Omental fat pad (tissue), 4 donors: ENCODE measurements around the gene DLG2. TPM values are rescaled to one million over a fixed set of nuclear protein-coding genes. Genes with fewer than 3 reads are reported as not detected.
"Not testable (repeated sequence)": the region's sequence is repeated elsewhere in the genome, so short reads cannot be mapped to it uniquely, and the experiment has no call there.

Experiments
- ATAC-seq: fragments of 150-250 bp; one replicate; pipeline ENCODE4 v1.9.1; 2016; ENCODE audit warnings: mild to moderate bottlenecking, moderate library complexity; ENCODE audit not compliant: low FRiP score
- DNase-seq: peaks from one replicate; pipeline ENCODE4 v3.0.0-alpha.2; 2019; ENCODE audit warnings: low spot score
- total RNA-seq, 4 donors: library from RNA; depleted of rRNA; stranded (reverse); fragments of >200 nt; gene quantifications; one replicate each; pipeline ENCODE4 v1.1.0, GENCODE V29; 2016
- TF ChIP-seq, protein P1 (sequence below), 3 donors: fragments of 450-650 bp; IDR thresholded peaks; one replicate each; pipeline ENCODE4 v1.5.1; 2016 to 2017; ENCODE audit warnings: antibody characterized with exemption in 3 of 3, mild to moderate bottlenecking in 3 of 3, moderate library complexity in 2 of 3

The DLG2 gene
- total RNA-seq, 4 donors from 2014 or later = 4.8 to 13.2 (median 8.1) TPM

DNA sequence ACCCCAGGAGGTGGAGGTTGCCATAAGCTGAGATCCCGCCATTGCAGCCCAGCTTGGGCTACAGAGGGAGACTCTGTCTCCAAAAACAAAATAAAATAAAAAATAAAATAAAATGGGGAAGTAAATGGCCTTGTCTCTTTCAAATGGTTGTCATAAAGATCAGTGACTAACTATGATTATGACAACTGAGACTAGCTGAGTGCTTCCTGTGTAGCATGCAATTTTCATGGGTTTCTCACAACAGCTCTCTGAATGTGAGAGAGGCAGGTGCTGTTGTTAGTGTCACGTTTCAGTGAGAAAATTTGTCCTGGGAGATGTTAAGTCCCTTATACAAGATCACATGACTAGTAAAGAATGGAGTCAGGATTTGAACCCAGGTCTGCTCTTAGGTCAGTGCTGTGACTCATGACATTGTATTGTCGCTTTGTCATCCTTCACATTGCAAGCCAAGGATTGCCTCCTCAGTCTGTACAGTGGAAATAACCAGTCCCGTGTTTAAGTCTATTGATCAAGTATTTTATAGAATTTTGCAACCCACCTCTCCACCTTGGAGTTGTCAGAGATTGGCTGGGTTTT is 2177.7 kb downstream of the DLG2 start:
- ATAC-seq = no peak
- TF ChIP-seq, protein P1, sequence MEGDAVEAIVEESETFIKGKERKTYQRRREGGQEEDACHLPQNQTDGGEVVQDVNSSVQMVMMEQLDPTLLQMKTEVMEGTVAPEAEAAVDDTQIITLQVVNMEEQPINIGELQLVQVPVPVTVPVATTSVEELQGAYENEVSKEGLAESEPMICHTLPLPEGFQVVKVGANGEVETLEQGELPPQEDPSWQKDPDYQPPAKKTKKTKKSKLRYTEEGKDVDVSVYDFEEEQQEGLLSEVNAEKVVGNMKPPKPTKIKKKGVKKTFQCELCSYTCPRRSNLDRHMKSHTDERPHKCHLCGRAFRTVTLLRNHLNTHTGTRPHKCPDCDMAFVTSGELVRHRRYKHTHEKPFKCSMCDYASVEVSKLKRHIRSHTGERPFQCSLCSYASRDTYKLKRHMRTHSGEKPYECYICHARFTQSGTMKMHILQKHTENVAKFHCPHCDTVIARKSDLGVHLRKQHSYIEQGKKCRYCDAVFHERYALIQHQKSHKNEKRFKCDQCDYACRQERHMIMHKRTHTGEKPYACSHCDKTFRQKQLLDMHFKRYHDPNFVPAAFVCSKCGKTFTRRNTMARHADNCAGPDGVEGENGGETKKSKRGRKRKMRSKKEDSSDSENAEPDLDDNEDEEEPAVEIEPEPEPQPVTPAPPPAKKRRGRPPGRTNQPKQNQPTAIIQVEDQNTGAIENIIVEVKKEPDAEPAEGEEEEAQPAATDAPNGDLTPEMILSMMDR (IDR thresholded peaks at IDR 0.05) = no peak
- DNase-seq = no peak

DNA sequence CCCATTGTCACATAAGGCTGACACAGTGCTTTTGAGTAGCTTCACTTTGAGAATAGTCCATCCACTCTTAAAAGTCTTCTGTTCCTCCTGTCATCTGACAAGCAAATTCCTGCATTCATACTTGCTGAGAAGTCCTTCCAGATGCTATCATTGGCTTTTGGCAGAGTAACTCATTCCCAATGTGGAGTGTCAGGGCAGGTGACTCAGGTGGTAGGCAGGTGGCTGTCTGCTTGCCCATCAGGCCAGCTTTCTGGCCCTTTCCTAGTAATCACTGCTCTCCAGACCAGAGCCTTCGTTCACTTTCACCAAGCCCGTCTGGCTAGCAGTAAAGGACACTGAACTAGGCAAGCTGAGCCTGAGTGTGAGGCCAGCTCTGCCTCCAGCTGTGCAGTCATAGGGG is 2178.5 kb downstream of the DLG2 start:
- DNase-seq = no peak
- no peak for ATAC-seq
- TF ChIP-seq, protein P1 (IDR thresholded peaks at IDR 0.05) = no peak

DNA sequence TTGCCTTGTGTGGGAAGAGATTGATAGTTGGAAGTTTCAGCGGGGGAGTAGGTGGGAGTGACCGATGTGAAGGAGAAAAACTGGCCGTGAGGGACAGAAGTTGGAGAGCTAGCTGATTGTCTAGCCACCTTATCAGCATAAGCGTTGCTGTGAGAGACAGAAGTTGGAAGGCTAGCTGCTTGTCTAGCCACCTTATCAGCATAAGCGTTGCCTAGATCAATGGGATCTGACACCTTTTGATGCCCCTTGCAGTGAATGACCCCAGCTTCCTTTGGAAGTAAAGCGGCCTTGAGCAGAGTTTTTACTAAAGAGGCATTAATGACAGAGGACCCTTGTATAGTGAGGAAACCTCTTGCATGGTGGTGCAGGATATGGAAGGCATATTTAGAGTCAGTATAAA is 2183.3 kb downstream of the DLG2 start:
- not testable (repeated sequence) for ATAC-seq, DNase-seq

DNA sequence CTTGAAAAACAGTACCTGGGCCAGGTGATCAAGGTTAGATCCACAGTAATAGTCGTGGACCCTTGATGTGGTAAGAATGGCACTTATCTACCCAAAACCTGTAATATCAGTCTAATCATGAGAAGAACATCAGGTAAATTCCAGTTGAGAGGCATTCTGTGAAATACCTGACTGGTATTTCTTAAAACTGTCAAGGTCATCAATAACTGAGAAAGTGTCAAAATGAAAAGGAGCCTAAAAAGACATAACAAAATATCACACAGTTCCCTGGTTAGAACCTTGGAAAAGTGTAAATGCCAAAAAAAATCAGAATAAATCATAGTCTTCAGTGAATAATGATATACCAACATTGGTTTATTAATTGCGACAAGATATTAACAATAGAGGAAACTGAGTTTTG is 2185.5 kb downstream of the DLG2 start:
- TF ChIP-seq, protein P1 (IDR thresholded peaks at IDR 0.05) = no peak
- no peak for DNase-seq
- ATAC-seq = no peak

DNA sequence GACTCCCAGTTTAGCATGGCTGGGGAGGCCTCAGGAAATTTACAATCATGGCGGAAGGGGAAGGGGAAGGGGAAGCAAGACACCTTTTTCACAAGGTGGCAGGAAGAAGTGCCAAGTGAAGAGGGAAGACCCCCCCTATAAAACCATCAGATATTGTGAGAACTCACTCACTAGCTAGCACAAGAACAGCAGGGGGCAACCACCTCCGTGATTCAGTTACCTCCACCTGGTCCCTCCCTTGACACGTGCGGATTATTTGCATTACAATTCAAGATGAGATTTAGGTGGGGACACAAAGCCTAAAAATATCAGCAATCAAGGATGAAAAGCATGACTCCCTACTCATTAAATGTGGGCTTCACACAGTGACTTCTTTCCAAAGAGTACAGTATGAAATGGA is 2186.0 kb downstream of the DLG2 start:
- ATAC-seq (no peak), DNase-seq (no peak)
- TF ChIP-seq, protein P1 (IDR thresholded peaks at IDR 0.05) = no peak

DNA sequence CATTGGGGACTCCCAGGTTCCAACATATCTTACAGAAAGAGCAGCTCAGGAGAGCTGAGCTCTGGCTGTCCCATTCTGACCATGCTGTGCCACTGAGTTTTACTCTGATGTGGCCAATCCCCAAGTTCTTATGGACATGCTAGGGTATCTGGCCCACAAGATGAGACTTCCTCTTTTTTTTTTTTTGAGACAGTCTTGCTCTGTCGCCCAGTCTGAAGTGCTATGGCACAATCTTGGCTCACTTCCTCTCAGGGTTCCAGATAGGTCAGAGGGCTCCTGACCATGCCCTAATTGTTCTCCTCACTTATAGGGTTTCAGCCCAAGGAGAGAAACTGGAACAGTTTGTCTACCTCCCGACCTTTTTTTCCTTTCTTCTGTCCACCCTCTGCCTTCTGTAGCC is 2188.7 kb downstream of the DLG2 start:
- ATAC-seq = no peak
- DNase-seq = no peak
- TF ChIP-seq, protein P1 (IDR thresholded peaks at IDR 0.05) = no peak

DNA sequence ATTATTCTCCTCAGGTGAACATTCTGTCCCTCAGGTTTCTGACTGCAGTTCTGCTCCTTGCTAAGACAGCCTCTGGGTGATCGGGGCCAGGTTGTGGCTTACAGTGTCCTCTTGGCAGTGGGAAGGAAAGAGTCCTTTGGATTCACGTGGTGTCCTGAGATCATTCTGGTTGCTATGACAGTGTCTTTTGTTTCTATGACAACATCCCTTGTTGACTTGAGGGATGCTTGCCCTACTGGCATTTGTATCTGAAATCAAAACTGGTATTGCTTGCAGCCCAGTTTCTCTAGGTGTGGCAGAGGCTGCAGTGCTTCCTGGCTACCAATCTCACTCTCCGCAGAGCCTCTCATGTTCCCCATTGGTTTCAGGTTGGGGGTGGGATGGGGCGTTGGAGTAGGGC is 2189.2 kb downstream of the DLG2 start:
- ATAC-seq (no peak), DNase-seq (no peak)
- TF ChIP-seq, protein P1 (IDR thresholded peaks at IDR 0.05) = no peak

DNA sequence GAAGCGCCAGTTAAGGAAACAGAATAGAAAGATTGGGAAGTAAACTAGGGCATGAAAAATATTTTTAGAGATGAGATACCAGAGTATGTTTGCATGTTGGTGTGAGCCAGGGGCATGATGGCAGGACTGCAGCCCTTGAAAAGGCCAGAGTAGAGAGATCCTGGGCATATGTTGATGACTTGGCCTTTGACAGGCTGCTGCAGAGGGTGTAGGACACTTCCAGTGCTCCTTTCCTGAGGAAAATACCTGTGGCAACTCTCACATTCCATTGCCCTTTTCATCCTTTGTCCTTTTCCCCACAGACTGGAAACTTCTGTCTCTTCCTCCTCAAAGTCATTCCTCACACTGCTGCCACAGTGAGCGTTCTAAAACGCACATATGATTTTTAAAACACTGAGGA is 2190.3 kb downstream of the DLG2 start:
- TF ChIP-seq, protein P1 (IDR thresholded peaks at IDR 0.05) = no peak
- ATAC-seq = no peak
- DNase-seq = no peak

DNA sequence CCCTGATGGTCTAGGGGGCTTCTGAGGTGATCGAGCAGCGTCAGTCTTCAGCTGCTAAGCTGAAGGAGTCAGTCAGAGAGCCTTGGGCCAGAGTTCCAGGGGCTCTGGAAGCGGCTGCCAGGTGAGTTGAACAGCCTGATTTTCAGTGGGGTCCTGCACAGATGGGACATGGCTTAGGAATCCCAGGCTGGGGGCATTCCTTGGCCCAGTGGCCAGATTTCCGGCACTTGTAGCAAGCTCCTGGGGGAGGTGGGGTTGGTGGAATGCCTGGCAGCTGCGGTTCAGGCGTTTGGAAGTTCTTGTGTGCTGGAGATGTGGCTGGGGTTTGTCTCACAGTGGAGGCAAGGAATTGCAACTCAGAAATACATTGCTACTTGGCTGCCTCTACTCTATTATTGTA is 2192.3 kb downstream of the DLG2 start:
- ATAC-seq, DNase-seq: not testable (repeated sequence)
